HFF-Myc (cell line): Measurements from ENCODE around the gene GALNT9.

ENCODE experiments used
- DNase-seq: peaks from one replicate; pipeline ENCODE4 v3.0.0-alpha.2; 2011; ENCODE audit warnings: low read depth; ENCODE audit errors: extremely low read depth
- H3K4me3 ChIP-seq: replicated peaks from 2 replicates; pipeline ENCODE4 v1.5.1; 2011; ENCODE audit warnings: low read depth, mild to moderate bottlenecking, control low read depth, low read length
- TF ChIP-seq, protein P1 (sequence below): IDR thresholded peaks from 2 replicates; pipeline ENCODE4 v1.5.1; 2012; ENCODE audit warnings: mild to moderate bottlenecking, low read depth, low read length, control low read depth; ENCODE audit errors: missing control alignments

Gene GALNT9

DNA sequence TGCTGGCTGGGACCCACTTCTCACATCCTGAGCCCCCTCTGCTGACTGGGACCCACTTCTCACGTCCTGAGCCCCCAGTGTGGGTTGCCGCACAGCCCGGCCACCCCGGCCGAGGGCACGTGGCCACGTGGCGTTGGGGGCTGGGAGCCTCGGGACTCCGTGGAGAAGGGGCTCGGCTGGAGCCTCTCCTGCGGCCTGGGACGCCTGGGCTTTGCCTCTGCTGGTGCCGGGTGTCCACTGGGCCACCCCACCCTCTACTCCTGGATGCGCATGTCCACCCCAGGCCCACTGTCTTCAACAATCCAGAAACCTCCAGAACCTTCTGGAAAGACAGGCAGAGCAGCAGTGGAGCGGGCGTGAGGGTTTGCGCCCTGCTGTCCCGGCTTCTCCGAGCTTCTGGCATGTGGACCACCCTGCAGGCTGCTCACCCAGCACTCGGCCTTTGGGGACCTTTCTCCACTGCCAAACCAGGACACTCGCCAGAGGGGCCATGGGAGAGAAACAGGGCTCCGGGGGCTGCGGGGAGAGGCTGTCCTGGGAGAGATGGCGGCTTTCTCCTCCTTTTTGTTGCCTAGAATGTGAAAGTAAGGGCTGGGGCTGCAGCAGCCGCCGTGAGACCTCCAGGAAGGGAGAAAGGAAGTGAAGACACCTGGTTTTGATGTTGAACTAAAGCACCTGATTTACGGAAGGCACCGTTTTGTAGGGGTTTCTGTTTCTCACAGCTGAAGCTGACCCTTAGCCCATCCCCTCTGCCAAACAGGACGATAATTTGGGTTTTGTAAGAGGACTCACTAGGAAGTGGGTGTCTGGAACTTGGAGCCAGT, 155.2 kb downstream of the GALNT9 start:
- H3K4me3 ChIP-seq, result no peak overlapping the region
- TF ChIP-seq, protein P1, sequence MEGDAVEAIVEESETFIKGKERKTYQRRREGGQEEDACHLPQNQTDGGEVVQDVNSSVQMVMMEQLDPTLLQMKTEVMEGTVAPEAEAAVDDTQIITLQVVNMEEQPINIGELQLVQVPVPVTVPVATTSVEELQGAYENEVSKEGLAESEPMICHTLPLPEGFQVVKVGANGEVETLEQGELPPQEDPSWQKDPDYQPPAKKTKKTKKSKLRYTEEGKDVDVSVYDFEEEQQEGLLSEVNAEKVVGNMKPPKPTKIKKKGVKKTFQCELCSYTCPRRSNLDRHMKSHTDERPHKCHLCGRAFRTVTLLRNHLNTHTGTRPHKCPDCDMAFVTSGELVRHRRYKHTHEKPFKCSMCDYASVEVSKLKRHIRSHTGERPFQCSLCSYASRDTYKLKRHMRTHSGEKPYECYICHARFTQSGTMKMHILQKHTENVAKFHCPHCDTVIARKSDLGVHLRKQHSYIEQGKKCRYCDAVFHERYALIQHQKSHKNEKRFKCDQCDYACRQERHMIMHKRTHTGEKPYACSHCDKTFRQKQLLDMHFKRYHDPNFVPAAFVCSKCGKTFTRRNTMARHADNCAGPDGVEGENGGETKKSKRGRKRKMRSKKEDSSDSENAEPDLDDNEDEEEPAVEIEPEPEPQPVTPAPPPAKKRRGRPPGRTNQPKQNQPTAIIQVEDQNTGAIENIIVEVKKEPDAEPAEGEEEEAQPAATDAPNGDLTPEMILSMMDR, result no peak
- no peak for DNase-seq

DNA sequence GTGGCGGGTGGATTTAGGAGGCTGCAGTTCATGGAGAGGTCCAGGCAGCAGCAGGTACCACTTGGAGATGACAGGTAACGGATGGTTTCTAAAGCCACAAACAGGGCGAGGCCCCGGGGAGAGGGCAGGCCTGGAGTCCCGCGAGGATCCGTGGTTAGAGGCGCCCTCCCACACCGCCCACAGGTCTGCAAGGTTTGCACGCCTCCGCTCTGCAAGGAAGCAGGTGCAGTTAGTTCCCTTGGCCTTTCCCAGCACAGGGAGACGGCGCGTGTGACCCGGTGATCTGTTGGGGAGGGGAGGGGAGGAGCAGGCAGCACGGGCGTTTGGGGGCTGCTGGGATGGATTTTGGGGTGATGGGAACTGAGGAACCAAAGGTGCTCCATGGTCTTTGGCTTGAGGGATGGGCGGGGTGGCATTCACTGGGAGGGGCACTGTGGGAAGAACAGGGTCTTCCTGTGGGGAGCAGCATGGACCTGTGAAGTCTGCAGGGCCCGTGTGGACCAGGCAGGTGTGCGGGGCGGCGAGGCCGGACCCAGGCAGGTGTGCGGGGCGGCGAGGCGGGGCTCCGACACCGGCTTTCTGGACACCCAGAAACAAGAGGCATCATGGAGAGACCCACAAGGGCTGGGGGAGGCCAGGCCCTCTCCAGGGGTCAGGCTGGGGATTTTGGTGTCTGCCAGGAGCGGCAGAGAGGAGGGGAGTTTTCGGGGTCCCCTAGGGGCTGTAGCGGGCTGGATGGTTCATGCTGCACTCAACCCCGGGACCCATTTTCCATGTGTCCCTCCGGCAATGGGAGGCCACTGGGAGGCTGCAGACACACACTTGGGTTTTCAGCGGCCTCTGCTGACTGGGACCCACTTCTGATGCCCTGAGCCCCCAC, 156.0 kb downstream of the GALNT9 start:
- TF ChIP-seq, protein P1, result no peak
- no peak for DNase-seq
- no peak overlapping the region for H3K4me3 ChIP-seq

DNA sequence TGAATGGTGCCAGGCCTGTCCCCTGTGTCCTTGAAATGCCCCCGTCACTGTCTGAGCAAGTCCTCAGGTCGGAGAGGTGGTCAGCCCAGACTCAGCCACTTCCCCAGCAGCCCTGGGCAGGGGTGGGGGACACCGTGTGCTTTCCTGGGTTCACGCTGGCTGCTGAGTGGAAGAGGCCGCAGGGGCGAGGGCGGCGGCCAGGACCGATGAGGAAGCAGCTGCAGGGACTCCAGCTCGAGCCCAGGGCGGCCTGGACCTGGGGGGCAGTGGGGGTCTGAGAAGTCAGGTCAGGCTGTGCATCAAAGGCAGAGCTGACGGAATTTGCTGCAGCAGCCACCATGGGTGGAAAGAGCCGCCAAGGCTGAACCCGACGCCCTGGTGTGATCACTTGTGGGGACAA, 156.8 kb downstream of the GALNT9 start:
- no peak overlapping the region for H3K4me3 ChIP-seq
- TF ChIP-seq, protein P1, result no peak

DNA sequence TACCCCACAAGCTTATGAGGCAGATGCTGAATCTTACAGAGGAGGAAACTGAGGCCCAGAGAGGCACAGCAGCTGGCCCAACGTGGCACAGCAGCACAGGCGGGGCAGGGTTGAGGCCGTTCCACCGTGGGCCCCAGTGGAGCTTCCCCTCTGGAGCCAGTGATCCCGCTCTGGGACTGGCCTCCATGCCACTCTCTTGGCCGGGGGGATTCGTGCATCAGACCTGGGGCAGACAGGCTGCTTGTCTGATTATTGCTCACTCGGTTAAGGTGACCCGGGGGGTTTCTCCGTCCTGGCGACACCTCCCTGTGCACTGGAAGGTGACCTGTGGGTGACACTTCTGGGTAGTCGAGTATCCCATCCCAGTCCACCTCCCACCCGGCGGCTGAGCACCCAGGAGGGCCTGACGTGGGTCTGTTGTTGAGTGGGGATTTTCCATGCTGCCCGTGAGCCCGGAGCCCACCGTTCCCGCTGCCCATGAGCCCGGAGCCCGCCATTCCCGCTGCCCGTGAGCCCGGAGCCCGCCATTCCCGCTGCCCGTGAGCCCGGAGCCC, 157.3 kb downstream of the GALNT9 start:
- no peak for DNase-seq
- H3K4me3 ChIP-seq, result no peak overlapping the region
- TF ChIP-seq, protein P1, result no peak

More for the DNA sequence above, 156.8 kb downstream of the GALNT9 start:
- no peak for DNase-seq

DNA sequence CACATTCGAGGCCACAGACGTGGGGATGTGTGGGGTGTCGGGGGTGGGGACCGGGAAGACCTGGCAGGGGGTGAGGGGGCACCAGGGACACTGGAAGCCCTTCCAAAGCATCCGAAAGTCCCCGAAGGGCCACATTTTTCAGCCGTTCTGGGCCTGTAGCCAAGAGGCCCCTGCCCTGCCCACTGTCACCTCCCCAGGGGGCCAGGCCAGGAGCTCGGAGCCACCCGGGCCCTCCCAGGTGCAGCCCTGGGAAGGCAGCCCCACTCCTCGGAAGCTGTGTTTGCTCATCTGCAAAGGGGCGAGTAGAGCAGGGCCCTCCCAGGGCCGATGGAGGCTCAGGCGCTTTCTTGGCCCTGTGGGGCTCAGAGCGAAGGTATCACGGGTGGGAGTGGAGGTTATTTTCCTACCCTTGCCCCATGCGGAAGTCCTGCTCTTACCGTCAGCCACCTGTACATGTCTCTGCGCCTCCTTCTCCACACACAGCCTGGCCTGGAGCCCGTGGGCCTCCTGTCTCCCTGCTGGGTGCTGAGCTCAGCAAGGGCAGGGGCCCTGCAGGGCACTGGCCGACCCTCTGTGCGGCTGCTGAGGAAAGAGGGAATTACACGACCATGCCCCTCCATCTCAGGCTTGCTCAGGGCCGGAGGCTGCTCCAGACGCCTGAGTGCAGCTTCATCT, 158.0 kb downstream of the GALNT9 start:
- TF ChIP-seq, protein P1, result no peak
- no peak for DNase-seq
- H3K4me3 ChIP-seq, result no peak overlapping the region

DNA sequence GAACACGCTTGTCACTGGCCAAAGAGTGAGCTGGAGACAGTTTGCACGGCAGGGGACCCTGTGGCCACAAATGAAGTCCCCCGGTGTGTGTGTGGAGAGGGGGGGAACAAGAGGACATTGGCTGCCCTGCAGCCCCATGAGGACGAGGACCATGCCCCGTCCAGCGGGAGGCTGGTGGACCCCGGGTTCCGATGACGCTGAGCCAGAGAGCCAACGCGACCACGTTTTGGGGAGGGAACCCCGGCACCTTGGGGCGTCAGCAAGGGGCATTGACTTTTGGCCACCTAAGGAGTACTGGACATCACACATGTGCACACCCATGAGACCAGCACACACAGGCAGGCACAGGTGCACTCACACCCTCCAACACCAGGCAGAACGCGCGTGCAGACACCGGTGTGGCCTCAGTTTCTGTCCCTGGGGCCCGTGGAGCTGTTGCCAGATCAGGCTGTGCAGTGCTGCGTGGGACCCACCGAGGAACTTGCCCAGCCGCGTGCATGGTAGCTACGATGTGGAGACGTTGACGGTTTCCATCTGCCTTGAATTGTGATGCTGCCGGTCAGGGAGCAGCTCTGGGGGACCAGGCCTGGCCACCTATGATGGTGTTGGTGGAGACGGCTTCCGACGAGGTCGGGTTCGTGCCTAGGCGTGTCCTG, 158.6 kb downstream of the GALNT9 start:
- TF ChIP-seq, protein P1, result no peak
- no peak for DNase-seq

More for the DNA sequence above, 158.6 kb downstream of the GALNT9 start:
- H3K4me3 ChIP-seq, result no peak overlapping the region
